ENCODE measurements around the gene MEP1A.

MEP1A gene

DNA sequence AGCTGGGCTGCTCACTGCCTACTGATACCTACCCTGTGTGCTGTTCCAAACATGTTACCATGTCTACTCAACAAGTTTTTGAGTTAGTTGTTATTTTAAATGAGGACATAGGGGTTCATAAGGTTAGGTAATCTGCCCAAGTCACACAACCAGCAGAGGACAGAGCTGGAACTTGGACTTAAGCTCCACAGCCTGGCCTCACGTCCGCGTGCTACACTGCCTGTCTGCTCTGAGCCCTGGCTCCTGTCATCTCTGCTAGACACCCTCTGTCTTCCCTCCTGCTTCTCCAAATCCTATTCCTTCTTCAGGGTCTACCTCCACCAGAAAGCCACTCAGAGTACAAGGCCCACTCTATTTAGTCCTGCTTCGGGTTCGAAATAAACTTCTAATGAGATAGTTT is 28.2 kb upstream of the MEP1A start:
- TF ChIP-seq GATA3 (IDR thresholded peaks at IDR 0.05; ENCODE audit: low read depth, low read length) (no peak), GATA2 (IDR thresholded peaks at IDR 0.05; ENCODE audit: low read depth, low read length) (no peak)

DNA sequence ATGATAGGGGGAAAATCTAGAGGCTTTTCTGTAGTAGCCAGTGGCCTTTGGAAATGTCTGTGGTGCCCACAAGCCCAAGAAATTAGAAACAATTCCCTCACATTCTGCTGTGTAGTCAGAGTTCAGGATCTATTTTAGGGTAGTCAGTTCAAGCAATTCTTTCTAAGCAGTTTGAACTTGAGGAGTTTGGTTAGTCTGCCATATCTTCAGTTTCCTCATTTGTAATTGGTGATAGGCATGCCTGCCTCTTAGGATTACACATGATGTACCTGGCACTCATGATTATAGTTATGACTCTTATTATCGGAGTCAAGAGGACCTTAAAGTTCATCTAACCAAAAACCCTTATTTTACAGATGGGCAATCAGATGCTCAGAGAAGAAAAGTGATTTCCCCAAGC is 21.2 kb upstream of the MEP1A start:
- TF ChIP-seq GATA3 (IDR thresholded peaks at IDR 0.05; ENCODE audit: low read depth, low read length), result no peak
- no peak for TF ChIP-seq GATA2 (IDR thresholded peaks at IDR 0.05; ENCODE audit: low read depth, low read length)

DNA sequence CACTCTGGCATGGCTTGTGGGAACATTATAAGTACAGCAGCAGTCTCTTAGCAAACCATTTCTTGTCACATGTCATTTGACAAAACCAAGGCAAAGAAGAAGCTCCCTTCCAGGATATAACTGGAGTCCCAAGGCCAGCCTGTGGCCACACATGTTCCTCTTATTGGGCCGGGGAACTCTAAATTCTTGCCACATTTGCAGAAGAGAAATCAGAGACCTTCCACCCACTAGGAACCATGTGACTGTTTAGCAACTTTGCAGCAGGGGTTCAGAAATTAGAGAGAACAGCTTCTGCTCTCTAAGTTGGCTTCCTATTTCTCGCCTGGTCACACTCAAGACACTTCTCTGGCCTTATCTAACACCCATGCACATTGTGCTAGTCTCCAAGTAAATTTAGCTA is 20.4 kb upstream of the MEP1A start:
- TF ChIP-seq GATA2 (IDR thresholded peaks at IDR 0.05; ENCODE audit: low read depth, low read length) (no peak), GATA3 (IDR thresholded peaks at IDR 0.05; ENCODE audit: low read depth, low read length) (no peak)

DNA sequence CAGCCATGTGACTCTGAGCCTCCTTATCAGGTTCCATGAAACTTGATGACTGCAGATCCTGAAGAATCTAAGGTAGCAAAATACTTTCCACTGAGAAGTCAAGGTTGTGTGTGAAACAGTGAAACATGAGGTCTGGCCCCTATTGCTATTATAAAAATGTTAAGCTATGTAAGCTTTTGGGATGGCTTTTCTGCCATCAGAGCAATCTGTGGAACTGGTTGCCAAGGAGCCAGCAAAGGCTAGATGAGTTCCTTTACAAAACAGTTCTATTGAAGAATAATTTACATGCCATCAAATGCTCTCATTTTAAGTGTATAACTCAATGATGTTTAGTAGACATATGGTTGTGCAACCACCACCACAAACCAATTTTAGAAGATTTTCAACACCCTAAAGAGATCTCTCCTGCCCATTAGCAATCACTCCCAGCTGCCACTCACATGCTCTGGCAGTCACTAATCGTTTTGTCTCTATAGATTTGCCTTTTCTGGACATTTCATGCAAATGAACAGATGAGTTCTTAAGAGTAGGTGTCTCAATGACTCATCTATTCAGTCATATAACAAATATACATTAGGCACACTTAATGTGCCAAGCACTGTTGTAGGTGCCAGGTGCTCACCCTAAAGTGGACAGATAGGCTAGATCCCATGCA is 19.9 kb upstream of the MEP1A start:
- TF ChIP-seq GATA2 (IDR thresholded peaks at IDR 0.05; ENCODE audit: low read depth, low read length) (no peak), GATA3 (IDR thresholded peaks at IDR 0.05; ENCODE audit: low read depth, low read length) (no peak)

DNA sequence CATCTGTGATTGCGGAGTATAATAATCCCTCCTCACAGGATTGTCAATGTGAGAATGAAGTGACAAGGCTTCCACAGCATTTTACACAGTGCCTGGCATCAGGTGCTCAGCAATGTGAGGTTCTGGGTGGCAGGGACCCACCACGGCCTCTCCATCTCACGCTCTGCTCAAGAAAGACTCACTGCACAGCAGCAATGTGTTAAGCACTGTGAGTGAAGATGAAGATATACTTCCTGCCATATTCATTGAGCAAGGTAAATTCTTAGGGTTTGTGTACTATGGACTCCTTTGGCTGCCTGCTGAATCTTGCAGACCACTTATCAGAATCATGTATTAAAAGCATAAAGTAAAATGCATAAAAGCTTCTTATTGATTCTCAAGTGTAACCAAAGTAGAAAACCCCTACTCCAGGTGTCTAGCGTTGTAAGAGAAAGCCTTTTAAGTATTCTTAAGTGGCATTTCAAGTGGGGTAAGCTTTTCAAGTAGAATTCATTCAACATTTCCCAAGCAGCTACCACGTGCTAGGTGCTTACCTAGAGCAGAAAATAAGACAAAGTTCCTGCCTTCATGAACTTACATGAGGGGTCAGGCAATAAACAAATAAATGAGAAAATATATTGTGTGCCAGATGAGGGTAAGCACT is 17.0 kb upstream of the MEP1A start:
- no peak for TF ChIP-seq GATA3 (IDR thresholded peaks at IDR 0.05; ENCODE audit: low read depth, low read length)
- TF ChIP-seq GATA2 (IDR thresholded peaks at IDR 0.05; ENCODE audit: low read depth, low read length), result no peak

DNA sequence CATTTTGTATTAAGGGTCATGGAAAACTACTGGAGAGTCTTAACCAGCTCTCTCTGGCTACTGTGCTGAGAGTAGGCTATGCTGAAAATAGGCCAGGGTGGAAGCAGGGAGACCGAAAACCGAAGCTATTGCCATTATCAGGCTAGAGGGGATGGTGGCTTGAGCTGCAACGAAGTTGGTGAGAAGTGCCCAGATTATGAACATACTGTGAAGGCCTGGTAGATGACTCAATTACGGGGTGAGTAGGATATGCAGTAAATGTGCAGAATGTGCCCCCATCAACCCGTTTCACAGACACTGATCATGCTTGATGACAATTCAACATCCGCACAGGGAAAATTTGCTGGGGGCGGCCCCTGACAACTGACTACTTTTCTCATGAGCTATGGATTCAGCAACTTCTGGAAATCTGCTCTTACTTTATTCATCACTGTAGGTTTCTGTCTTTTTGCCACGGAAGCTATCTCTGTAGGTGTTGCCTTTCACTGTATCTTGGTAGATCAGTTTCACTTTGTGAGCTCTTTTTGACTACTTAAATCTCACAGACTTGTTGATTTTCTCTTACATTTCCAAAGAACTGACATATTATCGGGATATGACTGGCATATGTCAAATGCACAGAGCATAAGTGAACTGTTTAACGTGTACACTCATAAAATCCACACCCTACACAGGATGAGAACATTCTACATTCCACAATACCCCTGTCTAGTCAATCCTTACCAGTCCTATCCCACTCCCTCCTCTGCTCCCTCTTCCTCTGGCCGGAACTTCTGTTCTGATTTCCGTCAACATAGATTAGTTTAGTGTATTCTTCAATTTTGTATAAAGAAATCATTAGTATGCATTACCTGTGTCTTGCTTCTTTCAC is 15.5 kb upstream of the MEP1A start:
- no peak for TF ChIP-seq GATA2 (IDR thresholded peaks at IDR 0.05; ENCODE audit: low read depth, low read length)

DNA sequence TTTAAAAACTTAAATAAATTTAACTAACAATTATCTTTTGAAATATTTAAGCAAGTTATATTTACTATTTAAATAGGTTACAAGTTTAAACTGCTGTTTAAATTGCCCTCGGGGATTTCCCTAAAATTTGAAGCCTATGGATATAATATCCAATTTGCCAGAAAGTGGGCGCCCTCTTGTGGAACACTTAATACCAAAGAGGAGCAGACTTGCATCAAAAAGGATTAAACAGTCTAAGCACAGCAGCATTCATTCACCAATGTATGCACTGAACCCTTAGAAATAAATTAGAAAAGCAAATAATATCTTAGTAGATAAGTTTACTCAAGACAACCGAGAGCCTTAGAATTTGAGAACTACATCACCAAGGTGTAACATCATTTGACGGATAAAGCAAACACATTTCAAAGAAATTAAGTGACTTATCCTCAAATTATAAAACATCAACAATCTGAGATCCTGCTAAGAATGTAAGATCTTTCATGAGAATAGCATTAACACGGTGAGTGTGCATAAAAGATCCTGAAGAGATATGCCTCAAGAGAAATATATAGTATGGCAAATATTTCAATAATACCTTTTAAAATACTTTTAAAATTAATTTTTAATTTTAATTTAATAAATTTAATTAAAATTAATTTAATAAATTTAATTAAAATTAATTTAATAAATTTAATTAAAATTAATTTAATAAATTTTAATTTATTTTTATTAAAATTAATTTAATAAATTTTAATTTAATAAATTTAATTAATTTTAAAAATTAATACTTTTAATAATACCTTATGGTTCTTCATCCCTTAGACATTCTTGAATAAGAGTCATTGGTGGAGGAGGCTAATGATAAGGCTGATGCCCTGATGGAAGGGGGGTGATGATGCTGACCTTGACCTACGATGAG is 11.5 kb upstream of the MEP1A start:
- TF ChIP-seq GATA2 (IDR thresholded peaks at IDR 0.05; ENCODE audit: low read depth, low read length), result no peak
- TF ChIP-seq GATA3 (IDR thresholded peaks at IDR 0.05; ENCODE audit: low read depth, low read length), result no peak

DNA sequence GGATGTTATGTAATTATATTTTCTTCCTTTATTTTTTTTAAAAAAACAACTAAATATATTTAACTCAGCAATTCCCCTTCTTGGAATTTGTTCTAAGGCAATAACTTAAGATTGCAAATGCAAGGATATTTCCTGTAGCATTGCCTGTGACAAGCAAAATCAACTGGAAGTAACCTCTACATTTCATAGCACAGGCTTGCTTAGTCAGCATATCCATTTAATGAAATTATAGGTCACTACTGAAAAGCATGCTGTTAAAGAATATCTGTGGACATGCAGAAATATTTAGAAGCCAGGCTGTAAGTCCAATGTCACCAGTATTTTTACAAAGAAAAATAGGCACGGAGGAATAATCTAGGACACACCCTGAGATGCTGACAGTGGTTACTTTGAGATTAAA is 8.7 kb upstream of the MEP1A start:
- no peak for TF ChIP-seq GATA2 (IDR thresholded peaks at IDR 0.05; ENCODE audit: low read depth, low read length)
- no peak for TF ChIP-seq GATA3 (IDR thresholded peaks at IDR 0.05; ENCODE audit: low read depth, low read length)

DNA sequence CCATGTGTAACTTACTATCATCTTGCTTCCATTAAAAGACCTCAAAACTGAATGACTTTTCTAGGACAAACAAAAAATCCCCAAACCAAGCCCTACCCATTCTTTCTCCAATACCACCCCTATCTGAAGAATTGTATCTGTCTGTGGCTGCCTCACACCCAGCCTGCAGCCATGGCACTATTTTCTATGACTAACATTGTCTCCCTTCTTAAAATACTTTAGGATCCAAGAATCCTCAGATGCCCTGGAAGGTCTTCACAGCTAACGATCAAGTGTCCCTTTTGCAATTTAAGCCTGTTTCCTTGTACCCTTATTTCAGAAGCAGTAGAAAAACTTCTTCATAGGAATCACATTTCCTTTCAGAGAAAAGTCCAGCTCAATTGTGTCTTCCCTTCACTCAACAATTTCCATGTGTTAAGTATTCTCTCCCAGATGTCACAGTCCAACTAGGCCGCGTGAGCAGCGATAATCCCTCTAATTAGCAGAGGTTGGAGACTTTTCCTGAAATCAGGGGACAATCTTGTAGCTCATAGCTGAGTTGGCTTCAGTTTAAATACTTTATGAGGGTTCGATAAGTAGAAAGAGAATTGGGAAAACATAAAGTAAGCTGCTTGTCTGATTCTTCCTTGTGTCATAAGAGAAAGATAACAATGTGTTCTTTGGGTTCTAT is 5.2 kb upstream of the MEP1A start:
- TF ChIP-seq GATA3 (IDR thresholded peaks at IDR 0.05; ENCODE audit: low read depth, low read length) (no peak), GATA2 (IDR thresholded peaks at IDR 0.05; ENCODE audit: low read depth, low read length) (no peak)

DNA sequence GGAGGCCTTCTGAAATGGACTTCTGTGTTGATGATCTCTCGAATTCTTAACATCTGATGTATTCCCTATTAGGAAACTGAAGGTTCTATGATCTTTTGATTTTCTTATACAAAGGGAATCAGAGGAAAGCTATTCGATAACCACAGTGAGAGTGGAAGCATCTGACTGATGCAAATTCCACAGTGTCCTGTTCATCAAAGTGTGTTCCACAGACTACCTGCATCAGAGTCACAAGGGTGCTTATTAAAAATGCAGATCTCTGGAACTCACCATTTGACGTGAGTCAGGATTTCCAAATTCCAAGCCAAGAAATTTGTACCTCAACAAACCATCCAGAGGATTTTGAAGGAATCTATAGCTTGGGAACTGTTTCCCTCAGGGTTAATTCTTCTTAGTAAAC is 4.4 kb upstream of the MEP1A start:
- no peak for TF ChIP-seq GATA3 (IDR thresholded peaks at IDR 0.05; ENCODE audit: low read depth, low read length)

DNA sequence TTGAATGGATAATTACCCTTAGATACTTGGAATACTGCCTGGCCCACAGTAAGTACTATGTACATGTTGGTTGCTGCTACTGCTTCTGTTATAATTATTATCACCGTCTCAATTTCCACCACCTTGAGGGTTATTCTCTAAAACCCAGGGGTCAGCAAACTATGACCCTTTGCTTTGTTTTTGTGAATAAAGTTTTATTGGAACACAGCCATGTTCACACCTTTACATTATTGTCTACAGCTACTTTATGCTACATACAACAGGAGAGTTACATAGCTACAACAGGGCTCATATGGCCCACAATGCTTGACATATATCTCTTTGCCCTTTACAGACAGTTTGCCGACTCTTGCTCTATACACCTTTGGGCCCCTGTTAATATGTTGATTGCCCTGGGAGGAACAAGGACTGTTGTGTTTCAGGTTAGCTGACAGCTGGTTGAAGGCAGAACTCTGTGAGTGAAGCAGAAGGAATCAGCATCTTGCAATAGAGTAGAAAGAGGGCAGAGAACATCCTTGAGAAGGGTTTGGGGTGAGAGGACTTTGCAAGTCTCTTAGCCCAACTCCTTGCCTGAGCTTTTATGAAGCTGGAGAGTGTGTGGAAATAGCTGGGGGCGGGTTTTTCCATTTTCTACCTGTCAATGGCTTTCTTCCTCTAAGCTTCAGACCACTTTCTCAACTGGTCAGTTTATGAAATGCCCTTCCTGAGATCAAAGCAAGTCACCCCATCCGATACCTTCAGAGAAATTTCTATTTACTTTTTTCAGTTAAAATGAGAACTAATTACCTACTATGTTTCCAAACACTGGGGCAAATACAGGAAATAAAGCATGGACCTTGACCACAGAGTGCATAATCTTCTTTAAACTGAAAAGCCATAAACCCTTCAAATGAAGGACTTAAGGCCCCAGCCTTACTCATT is 3.5 kb upstream of the MEP1A start:
- TF ChIP-seq GATA3 (IDR thresholded peaks at IDR 0.05; ENCODE audit: low read depth, low read length) (no peak), GATA2 (IDR thresholded peaks at IDR 0.05; ENCODE audit: low read depth, low read length) (no peak)

DNA sequence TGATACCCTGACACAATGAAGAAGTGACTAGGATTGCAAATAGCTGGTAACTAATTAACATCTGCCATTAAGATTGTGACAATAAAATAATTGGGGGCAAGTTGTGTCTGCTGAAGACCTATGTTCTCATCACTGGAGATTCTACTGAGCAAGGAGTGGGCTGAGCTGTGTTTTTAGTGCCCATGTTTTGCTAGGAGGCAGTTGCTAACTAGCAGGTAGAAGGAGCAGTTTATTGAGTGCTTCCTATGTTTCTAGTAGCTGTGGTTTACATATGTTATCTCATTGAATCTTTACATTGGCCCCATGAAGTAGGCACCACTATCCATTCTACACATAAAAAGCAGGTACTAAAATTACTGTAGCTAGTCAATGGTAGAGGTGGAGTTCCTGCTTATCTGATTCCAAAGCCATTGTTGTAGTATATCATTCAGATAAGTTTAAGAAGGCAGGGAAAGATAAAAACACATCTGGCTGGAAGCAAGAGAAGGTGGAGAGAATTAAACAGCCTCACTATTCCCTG is 2.8 kb upstream of the MEP1A start:
- no peak for TF ChIP-seq GATA2 (IDR thresholded peaks at IDR 0.05; ENCODE audit: low read depth, low read length)
- no peak for TF ChIP-seq GATA3 (IDR thresholded peaks at IDR 0.05; ENCODE audit: low read depth, low read length)

All from SH-SY5Y (cell line).